ENCODE data around the gene UGT1A10. TPM values are rescaled to one million over a fixed set of nuclear protein-coding genes. Genes with fewer than 3 reads are reported as not detected.

UGT1A10 gene
- total RNA-seq, 1 experiment from 2014 or later, result not detected

GRCh38 chr2:233768076-233768475 is 131.8 kb downstream of the UGT1A10 start:
- DNase-seq, result no peak
- no peaks in the 10 kb centered on the region for H3K23me2 ChIP-seq (ENCODE audit: insufficient read length, low read depth, low read length, poor library complexity, severe bottlenecking)
- H3K27ac ChIP-seq (ENCODE audit: insufficient read length, low read depth, low read length), result no peak overlapping the region
- no peak overlapping the region for H3K56ac ChIP-seq (ENCODE audit: insufficient read length, low read depth, low read length)
- no peak overlapping the region for H3T11ph ChIP-seq (ENCODE audit: low read length)
- Mint-ChIP-seq H3K27me3 (ENCODE audit: low read depth) (peaks cover 8% of the 10 kb centered on the region), H3K27ac (no peak overlapping the region), H3K4me3 (no peak overlapping the region), H3K4me1 (peaks cover 5 to 6% of the 10 kb centered on the region in 2 experiments; a peak in 3 of 4 replicates), H3K36me3 (ENCODE audit: insufficient read depth in 1 of 3, low read depth in 3 of 3) (no peaks in the 10 kb centered on the region; a peak in 1 of 7 replicates), H3K9me3 (0 out of 5 replicates have a peak, but pooled peaks cover 0 to 3% of the 10 kb centered on the region in 2 experiments)
- no peak overlapping the region for H3K4ac ChIP-seq (ENCODE audit: low read depth, low read length)
- no peak overlapping the region for H2AK5ac ChIP-seq (ENCODE audit: insufficient read length, low read length)
- no peak overlapping the region for H4K5ac ChIP-seq (ENCODE audit: insufficient read length, low read depth, low read length)
- no peak overlapping the region for H2BK12ac ChIP-seq (ENCODE audit: insufficient read length, low read depth, low read length)
- no peak overlapping the region for H3K18ac ChIP-seq (ENCODE audit: insufficient read length, low read depth, low read length)
- no peaks in the 10 kb centered on the region for H4K20me1 ChIP-seq (ENCODE audit: control insufficient read depth, insufficient read depth, insufficient read length)
- H3K9me3 ChIP-seq (ENCODE audit: control insufficient read depth, low read depth, low read length), result no peaks in the 10 kb centered on the region
- peaks cover 2% of the 10 kb centered on the region; the same call in 1 of the 2 replicates for H3K4me1 ChIP-seq (ENCODE audit: insufficient read depth, low read length)
- no peak overlapping the region for H3K23ac ChIP-seq (ENCODE audit: insufficient read length, low read depth, low read length)
- H3K14ac ChIP-seq (ENCODE audit: insufficient read depth, low read length), result no peak overlapping the region
- no peak overlapping the region for H2BK20ac ChIP-seq (ENCODE audit: low read depth, low read length, poor library complexity, severe bottlenecking)
- TF ChIP-seq CTCF (conservative IDR thresholded peaks at IDR 0.05), result no peak
- no peaks in the 10 kb centered on the region for H3K27me3 ChIP-seq (ENCODE audit: insufficient read depth, low read length)
- H2BK5ac ChIP-seq (ENCODE audit: insufficient read length, low read length), result no peak overlapping the region
- H2AFZ ChIP-seq (ENCODE audit: low read length), result no peak overlapping the region
- H3K4me2 ChIP-seq (ENCODE audit: insufficient read depth, insufficient read length, low read length), result no peak overlapping the region
- no peak overlapping the region for H4K8ac ChIP-seq (replicated peaks; ENCODE audit: insufficient read length, low read depth, low read length)
- H3K9ac ChIP-seq (ENCODE audit: extremely low read depth, insufficient read length, low read length), result no peak overlapping the region
- no peaks in the 10 kb centered on the region for H3K79me2 ChIP-seq (ENCODE audit: insufficient read depth, low read length)
- H4K91ac ChIP-seq (ENCODE audit: insufficient read length, low read depth, low read length), result no peak overlapping the region
- no CpG with 5 or more reads among the region's 4 CpGs for WGBS (ENCODE audit: extremely low coverage, insufficient read length, low lambda C conversion rate)
- no peak overlapping the region for H2BK120ac ChIP-seq (ENCODE audit: low read depth, low read length, poor library complexity, severe bottlenecking)
- no peak overlapping the region for H2BK15ac ChIP-seq (ENCODE audit: low read depth, low read length)
- no peaks in the 10 kb centered on the region for H3K79me1 ChIP-seq (ENCODE audit: insufficient read depth, low read depth, low read length, poor library complexity, severe bottlenecking)
